HG03060 (cell line): ENCODE data around the gene KRTAP1-4.
"Not testable (repeated sequence)": the region's sequence is repeated elsewhere in the genome, so short reads cannot be mapped to it uniquely, and the experiment has no call there.

Experiments
- ATAC-seq: cut with Tn5 transposase; IDR thresholded peaks from one replicate; pipeline ENCODE4 v1.9.1; 2021; ENCODE audit warnings: low read depth, moderate number of reproducible peaks; ENCODE audit not compliant: unreplicated experiment

The KRTAP1-4 gene

DNA sequence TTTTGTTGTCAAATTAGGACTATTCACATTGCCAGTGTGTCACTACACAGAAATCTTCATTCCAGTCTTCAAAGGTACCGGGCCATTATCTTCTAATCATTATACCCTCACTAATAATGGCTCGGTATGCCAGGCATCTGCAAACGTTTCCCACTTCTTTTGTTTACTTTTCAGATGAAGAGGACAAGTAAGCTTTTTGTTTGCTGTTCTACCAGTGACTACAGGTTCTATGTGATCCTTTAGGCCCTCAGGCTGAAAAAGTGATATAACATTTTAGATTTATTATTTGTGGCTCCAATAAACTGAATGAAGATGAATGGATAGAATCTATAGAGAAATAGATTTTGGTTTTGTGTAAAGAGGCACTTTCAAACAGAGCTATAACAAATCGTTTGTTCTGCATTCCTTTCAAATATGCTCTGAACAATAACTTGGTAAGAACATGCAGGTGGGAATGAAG is 20.7 kb downstream of the KRTAP1-4 start:
- ATAC-seq: no peak

DNA sequence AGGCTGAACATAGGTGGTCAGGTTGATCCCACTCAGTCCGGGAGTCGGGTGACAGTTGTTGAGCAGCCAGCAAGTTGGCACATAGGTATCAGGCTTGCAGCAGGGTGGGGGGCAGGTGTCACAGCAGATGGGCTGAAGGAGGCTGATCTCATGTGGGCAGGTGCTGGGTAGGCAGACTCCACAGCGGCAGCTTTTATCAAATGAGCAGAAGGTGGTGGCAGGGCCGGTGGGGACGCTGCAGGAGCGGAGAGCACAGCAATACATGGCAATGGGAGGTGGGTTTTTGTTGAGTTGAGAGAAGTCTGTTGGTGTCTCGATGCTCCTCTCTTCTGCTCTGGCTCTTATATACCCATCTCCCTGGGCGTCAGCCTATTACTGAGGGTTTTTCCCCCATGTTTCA is 21.2 kb downstream of the KRTAP1-4 start, which contains the start of gene KRTAP3-1:
Gene KRTAP3-1, minus strand, starts transcription at position 318 of the 400 bp plus-strand sequence. Its CDS starts 54 bp downstream, at position 264.
- no peak for ATAC-seq

GRCh38 chr17:41004397-41004796 is 25.6 kb downstream of the KRTAP1-4 start:
- no peak for ATAC-seq

DNA sequence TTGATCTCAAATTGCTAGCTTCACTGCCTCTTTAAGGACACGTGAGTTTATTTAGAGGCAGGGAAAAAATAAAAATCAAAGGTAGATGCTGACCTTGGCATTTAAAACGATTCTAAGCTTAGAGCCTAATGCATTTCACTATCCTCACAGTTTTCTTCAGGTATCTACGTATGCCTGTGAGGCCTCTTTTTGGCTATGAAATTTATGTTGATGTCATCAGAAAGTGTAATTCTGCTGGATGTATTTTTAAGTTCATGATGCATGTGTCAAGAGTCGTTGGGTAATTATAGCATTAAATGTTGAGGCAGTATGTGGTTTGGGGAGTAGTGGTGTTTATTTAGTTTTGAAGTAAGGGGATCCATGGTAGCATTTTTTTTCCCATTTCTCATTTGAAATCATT is 26.1 kb downstream of the KRTAP1-4 start:
- ATAC-seq: no peak

DNA sequence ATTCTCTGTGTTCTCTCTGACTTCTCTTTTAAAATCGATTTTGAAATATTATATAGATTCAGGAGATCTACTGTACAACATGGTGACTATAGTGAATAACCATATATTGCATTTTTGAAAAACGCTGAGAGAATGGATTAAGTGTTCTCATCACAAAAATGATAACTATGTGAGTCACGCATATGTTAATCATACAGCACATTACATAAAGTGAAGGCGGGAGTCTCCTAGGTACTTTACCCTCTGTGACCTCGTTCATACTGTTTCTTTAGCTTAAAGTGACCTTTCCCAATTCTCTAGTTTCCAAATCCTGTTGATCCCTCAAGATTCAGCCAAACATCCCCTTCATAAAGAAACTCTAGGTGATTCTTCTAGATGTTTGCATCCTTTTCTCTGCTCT is 27.2 kb downstream of the KRTAP1-4 start:
- no peak for ATAC-seq

DNA sequence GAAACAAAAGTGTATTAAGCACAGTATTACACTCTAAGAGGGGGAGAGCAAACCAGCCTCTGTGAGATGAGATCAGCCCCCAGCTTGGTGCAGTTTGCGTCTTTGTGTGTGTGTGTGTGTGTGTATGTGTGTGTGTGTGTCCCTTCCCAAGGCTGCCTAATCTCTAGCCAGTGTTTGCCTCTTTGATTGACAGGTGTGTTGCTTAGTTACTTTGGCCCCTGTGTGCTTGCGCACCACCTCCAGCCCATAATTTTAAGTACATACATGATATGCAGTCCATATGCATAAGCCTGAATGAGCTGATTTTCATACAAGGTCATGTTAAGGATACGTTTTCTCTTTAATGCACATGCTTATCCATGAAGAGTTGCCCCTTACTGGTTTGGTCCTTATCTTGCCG is 28.2 kb downstream of the KRTAP1-4 start:
- no peak for ATAC-seq

- not testable (repeated sequence) for ATAC-seq
Measured at GRCh38 chr17:40999563-40999962, 30.4 kb downstream of the KRTAP1-4 start, which contains the start of gene KRTAP3-2. Gene KRTAP3-2, minus strand, starts transcription at chr17:40999906. Its CDS starts 53 bp downstream, at chr17:40999853.

GRCh38 chr17:40997361-40997760 is 32.6 kb downstream of the KRTAP1-4 start:
- ATAC-seq: no peak

GRCh38 chr17:40996829-40997228 is 33.2 kb downstream of the KRTAP1-4 start:
- no peak for ATAC-seq

GRCh38 chr17:40995116-40995515 is 34.9 kb downstream of the KRTAP1-4 start:
- no peak for ATAC-seq

- ATAC-seq: no peak
Measured at GRCh38 chr17:40993839-40994238, 36.2 kb downstream of the KRTAP1-4 start, which contains the start of gene KRTAP3-3. Gene KRTAP3-3, minus strand, starts transcription at chr17:40994164. Its CDS starts 67 bp downstream, at chr17:40994097.

GRCh38 chr17:40993084-40993483 is 36.9 kb downstream of the KRTAP1-4 start:
- ATAC-seq: no peak

GRCh38 chr17:40992666-40993065 is 37.3 kb downstream of the KRTAP1-4 start:
- no peak for ATAC-seq

GRCh38 chr17:40986920-40987319 is 43.1 kb downstream of the KRTAP1-4 start:
- ATAC-seq: no peak

DNA sequence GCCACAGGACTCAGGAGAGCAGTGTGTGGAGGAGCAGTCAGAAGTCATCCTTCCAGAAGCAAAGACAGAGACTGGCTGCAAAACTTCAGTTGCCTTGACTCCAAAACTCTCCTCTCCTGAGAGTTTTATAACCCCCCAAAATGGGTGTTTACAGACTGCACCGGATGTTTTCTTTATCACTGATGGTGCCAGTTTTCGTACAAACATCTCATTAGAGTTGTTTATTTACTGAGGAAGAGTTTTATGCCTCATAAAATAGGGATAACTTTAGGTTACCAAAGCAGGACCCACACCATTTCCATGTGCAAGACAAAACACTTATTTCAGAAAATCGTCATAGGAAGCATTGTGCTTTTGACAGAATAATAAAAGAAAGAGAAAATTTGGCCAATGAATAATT is 45.8 kb downstream of the KRTAP1-4 start, which contains the start of gene KRT40:
Gene KRT40, minus strand, starts transcription at position 101 of the 400 bp plus-strand sequence. Its CDS starts 53 bp downstream, at position 48.
- ATAC-seq: no peak

- ATAC-seq: no peak
Measured at GRCh38 chr17:40981115-40981514, 48.9 kb downstream of the KRTAP1-4 start.

GRCh38 chr17:40980596-40980995 is 49.4 kb downstream of the KRTAP1-4 start:
- ATAC-seq: no peak

DNA sequence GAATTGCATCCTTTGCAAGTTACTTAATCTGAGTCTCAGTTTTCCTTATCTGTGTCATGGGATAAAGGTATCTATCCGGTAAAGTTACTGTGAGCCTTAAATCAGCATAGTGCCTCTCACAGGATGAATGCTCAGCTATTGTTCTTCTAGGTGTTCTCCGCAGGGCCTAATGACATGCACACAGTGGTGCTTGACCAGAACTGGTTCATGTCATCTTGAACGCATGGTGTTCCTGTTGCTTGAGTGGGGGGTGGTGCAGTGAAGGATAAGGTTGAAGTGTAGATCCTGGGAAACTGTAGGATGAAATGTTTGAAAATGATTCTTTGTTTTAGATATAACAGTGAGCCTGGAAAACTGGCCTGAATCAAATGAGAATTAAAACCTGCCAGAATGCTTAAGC is 49.9 kb downstream of the KRTAP1-4 start:
- ATAC-seq: no peak
